Panc1 (cell line): ENCODE data around the gene CXCR5. TPM values are rescaled to one million over a fixed set of nuclear protein-coding genes. Genes with fewer than 3 reads are reported as not detected.

Experiments
- ATAC-seq: fragments of 200-7000 bp; cut with Tn5 transposase; 2 replicates; pipeline ENCODE4 v1.9.1; 2020; ENCODE audit warnings: mild to moderate bottlenecking, moderate library complexity
- BruUV-seq: library from RNA; stranded (reverse); fragments of 400-500 nt; replicated peaks from 2 replicates; lab custom pipeline; 2021; lab: Mats Ljungman, UMichigan
- CTCF ChIA-PET: fragments of 300-600 bp; sonication (Branson Sonifier 250); formaldehyde crosslinking; loops from one replicate; lab custom pipeline; 2022; ENCODE audit warnings: antibody characterized with exemption; lab: Charles Lee
- POLR2A ChIA-PET: fragments of 300-600 bp; sonication (Branson Sonifier 250); formaldehyde crosslinking; loops from one replicate; lab custom pipeline; 2022; ENCODE audit warnings: antibody characterized with exemption; lab: Charles Lee
- DNase-seq: peaks from one replicate; pipeline ENCODE4 v3.0.0-alpha.2; 2010; ENCODE audit warnings: low read depth, low spot score
- H3K27ac ChIP-seq: 2 replicates; pipeline ENCODE4 v1.5.1; 2011; ENCODE audit warnings: mild to moderate bottlenecking, low read length, inconsistent platforms
- H3K27me3 ChIP-seq: fragments of 200-500 bp; sonication (Bioruptor generic); 2 replicates; pipeline ENCODE4 v1.6.0; 2014; ENCODE audit warnings: low read length, inconsistent platforms; ENCODE audit not compliant: control insufficient read depth, insufficient read depth
- H3K36me3 ChIP-seq: fragments of 200-500 bp; sonication (Bioruptor generic); 2 replicates; pipeline ENCODE4 v1.5.1; 2014; ENCODE audit warnings: inconsistent platforms, mild to moderate bottlenecking, low read length, moderate library complexity; ENCODE audit not compliant: control insufficient read depth, insufficient read depth
- H3K4me1 ChIP-seq: 2 replicates; pipeline ENCODE4 v1.5.1; 2011; ENCODE audit warnings: inconsistent platforms, mild to moderate bottlenecking, low read length, moderate library complexity; ENCODE audit not compliant: control insufficient read depth, insufficient read depth
- H3K4me3 ChIP-seq, 2 experiments: 2 replicates each; pipeline ENCODE4 v1.5.1; 2011 to 2012; ENCODE audit warnings: low read depth in 2 of 2, low read length in 2 of 2, mild to moderate bottlenecking in 2 of 2, inconsistent platforms in 1 of 2, moderate library complexity in 1 of 2
- H3K9me3 ChIP-seq: fragments of 200-500 bp; sonication (Bioruptor generic); 2 replicates; pipeline ENCODE4 v1.5.1; 2014; ENCODE audit warnings: low read depth, mild to moderate bottlenecking, inconsistent platforms, low read length, moderate library complexity; ENCODE audit not compliant: control insufficient read depth, insufficient read depth
- CTCF ChIP-seq: fragments of 450-650 bp; IDR thresholded peaks from 2 replicates; pipeline ENCODE4 v1.5.1; 2017; ENCODE audit warnings: mild to moderate bottlenecking
- POLR2AphosphoS5 ChIP-seq: IDR thresholded peaks from 2 replicates; pipeline ENCODE4 v1.6.1; 2012; ENCODE audit warnings: mild to moderate bottlenecking, low read depth, low read length, moderate library complexity
- SIN3A ChIP-seq: IDR thresholded peaks from 2 replicates; pipeline ENCODE4 v1.6.1; 2012; ENCODE audit warnings: low read depth, mild to moderate bottlenecking, low read length, moderate library complexity, borderline replicate concordance; ENCODE audit not compliant: insufficient read depth
- TCF7L2 ChIP-seq: IDR thresholded peaks from 2 replicates; pipeline ENCODE4 v1.6.1; 2011; ENCODE audit warnings: mild to moderate bottlenecking, low read depth, low read length, inconsistent platforms
- in situ Hi-C: cut with HindIII; loops from 2 replicates; pipeline ENCODE4 v1.10.0; 2016; ENCODE audit warnings: low sequenced_read_pairs, low pct_unique_long_range_greater_than_20kb
- intact Hi-C: fragments of 100-400 bp; cut with micrococcal nuclease; formaldehyde crosslinking; loops from one replicate; pipeline ENCODE4 v1.10.0; 2022; ENCODE audit not compliant: unreplicated experiment
- total RNA-seq: library from RNA; stranded (reverse); gene quantifications from one replicate; pipeline ENCODE4 v1.2.1, GENCODE V29; 2021; ENCODE audit not compliant: unreplicated experiment
- TF ChIP-seq, protein P1 (sequence below), 2 experiments: IDR thresholded peaks; 2 replicates each; pipeline ENCODE4 v1.6.1; 2011 to 2012; ENCODE audit warnings: low read depth in 2 of 2, control low read depth in 1 of 2, low read length in 1 of 2, mild to moderate bottlenecking in 1 of 2, moderate library complexity in 1 of 2; ENCODE audit not compliant: insufficient read depth in 1 of 2

CXCR5 gene
- total RNA-seq, 1 experiment from 2014 or later, result not detected

- no TSS peak for BruUV-seq
- ATAC-seq (no peak), DNase-seq (no peak)
- ChIA-PET CTCF (no interaction called here), POLR2A (no interaction called here)
- intact Hi-C loops, result no loop called here
- Histone ChIP-seq H3K27ac (no peak overlapping the region), H3K36me3 (peaks cover 12% of the 10 kb centered on the region; the same call in 1 of the 2 replicates), H3K4me3 (no peak overlapping the region), H3K27me3 (no peaks in the 10 kb centered on the region), H3K4me1 (peaks cover 62% of the 10 kb centered on the region), H3K9me3 (no peaks in the 10 kb centered on the region)
- in situ Hi-C loops, result no loop called here
- TF ChIP-seq POLR2AphosphoS5, result no peak
- no peak for TF ChIP-seq TCF7L2
- no peak for TF ChIP-seq CTCF
- TF ChIP-seq, protein P1, sequence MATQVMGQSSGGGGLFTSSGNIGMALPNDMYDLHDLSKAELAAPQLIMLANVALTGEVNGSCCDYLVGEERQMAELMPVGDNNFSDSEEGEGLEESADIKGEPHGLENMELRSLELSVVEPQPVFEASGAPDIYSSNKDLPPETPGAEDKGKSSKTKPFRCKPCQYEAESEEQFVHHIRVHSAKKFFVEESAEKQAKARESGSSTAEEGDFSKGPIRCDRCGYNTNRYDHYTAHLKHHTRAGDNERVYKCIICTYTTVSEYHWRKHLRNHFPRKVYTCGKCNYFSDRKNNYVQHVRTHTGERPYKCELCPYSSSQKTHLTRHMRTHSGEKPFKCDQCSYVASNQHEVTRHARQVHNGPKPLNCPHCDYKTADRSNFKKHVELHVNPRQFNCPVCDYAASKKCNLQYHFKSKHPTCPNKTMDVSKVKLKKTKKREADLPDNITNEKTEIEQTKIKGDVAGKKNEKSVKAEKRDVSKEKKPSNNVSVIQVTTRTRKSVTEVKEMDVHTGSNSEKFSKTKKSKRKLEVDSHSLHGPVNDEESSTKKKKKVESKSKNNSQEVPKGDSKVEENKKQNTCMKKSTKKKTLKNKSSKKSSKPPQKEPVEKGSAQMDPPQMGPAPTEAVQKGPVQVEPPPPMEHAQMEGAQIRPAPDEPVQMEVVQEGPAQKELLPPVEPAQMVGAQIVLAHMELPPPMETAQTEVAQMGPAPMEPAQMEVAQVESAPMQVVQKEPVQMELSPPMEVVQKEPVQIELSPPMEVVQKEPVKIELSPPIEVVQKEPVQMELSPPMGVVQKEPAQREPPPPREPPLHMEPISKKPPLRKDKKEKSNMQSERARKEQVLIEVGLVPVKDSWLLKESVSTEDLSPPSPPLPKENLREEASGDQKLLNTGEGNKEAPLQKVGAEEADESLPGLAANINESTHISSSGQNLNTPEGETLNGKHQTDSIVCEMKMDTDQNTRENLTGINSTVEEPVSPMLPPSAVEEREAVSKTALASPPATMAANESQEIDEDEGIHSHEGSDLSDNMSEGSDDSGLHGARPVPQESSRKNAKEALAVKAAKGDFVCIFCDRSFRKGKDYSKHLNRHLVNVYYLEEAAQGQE (IDR thresholded peaks at IDR 0.05; ENCODE audit: insufficient read depth in 1 of 2, low read depth in 2 of 2, low read length in 1 of 2), result no peak
- TF ChIP-seq SIN3A, result no peak
Measured at GRCh38 chr11:118902336-118903203, 18.9 kb downstream of the CXCR5 start.

DNA sequence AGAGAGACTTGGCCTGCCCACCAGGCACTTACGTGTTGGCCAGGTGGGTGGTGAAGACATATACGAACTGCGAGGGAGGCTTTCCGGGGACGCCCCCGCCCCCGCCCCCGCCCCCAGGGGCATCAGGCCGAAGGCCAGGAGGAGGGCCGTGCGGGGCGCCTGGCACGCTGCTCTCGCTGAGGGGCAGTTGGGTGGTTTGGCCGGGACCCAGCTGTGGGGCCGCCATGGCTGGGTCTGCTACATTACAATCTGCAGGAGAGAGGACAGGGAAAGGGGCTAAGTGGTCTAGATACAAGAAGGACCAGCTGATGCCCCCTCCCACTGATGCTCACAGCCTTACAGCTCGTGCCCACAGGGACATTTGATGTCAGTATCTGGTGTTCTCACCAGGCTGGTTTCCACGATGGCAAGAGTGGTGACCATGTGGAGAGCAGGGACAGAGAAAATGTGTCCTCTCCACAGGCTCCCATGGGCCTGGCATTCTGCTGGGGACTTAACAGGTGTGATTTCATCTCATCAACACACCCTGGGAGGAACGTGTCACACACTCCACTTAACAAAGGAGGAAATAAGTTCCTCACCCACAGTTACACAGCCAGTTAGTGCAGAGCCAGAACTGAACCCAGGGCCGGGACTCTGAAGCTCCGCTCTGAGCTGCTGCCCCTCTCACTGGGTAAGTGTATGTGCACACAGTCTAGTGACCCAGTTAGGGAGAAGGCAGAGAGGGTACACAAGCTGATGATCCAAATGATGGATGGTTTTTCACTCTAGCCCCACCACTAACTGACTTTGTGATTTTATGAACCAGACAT, 19.7 kb downstream of the CXCR5 start:
- CTCF ChIA-PET, result no interaction called here
- peaks cover 12% of the 10 kb centered on the region; the same call in 1 of the 2 replicates for H3K36me3 ChIP-seq
- ATAC-seq (no peak), DNase-seq (no peak)
- POLR2A ChIA-PET, result no interaction called here
- peaks cover 64% of the 10 kb centered on the region for H3K4me1 ChIP-seq
- intact Hi-C loops (no loop called here), in situ Hi-C loops (no loop called here)
- TSS peak; percentile 3 for BruUV-seq
- peak overlapping the region; percentile 40 for H3K27ac ChIP-seq
- no peak overlapping the region for H3K4me3 ChIP-seq
- no peak for TF ChIP-seq TCF7L2
- no peaks in the 10 kb centered on the region for H3K27me3 ChIP-seq
- H3K9me3 ChIP-seq, result no peaks in the 10 kb centered on the region
